Activated CD8-positive, alpha-beta T cell treated with anti-CD3 and anti-CD28 coated beads for 36 hours (primary cell): ENCODE results near the gene PRELID3B. TPM values are rescaled to one million over a fixed set of nuclear protein-coding genes. Genes with fewer than 3 reads are reported as not detected.

Experiments used
- ATAC-seq: fragments of 200-7000 bp; cut with Tn5 transposase; one replicate; pipeline ENCODE4 v1.10.0; 2021; ENCODE audit warnings: mild to moderate bottlenecking, moderate library complexity
- CTCF ChIA-PET: fragments of 350-600 bp; sonication (Branson Sonifier 250); formaldehyde crosslinking; loops from one replicate; lab custom pipeline; 2021; ENCODE audit warnings: antibody characterized with exemption; lab: Charles Lee
- POLR2A ChIA-PET: fragments of 350-600 bp; sonication (Branson Sonifier 250); formaldehyde crosslinking; loops from one replicate; lab custom pipeline; 2021; ENCODE audit warnings: antibody characterized with exemption; lab: Charles Lee
- DNase-seq: peaks from one replicate; pipeline ENCODE4 v3.0.0-alpha.2; 2020
- H3K27ac Mint-ChIP-seq: one replicate; pipeline ENCODE4 v1.8.0; 2021; ENCODE audit warnings: mild to moderate bottlenecking, mixed read lengths
- H3K27me3 Mint-ChIP-seq: one replicate; pipeline ENCODE4 v1.8.0; 2021; ENCODE audit warnings: mixed read lengths
- H3K36me3 Mint-ChIP-seq: one replicate; pipeline ENCODE4 v1.8.0; 2021; ENCODE audit warnings: low read depth, mixed read lengths
- H3K4me1 Mint-ChIP-seq: one replicate; pipeline ENCODE4 v1.8.0; 2021; ENCODE audit warnings: low read depth, mixed read lengths
- H3K4me3 Mint-ChIP-seq: one replicate; pipeline ENCODE4 v1.8.0; 2021; ENCODE audit warnings: mild to moderate bottlenecking, moderate library complexity, mixed read lengths
- H3K9me3 Mint-ChIP-seq: one replicate; pipeline ENCODE4 v1.8.0; 2021; ENCODE audit warnings: mixed read lengths
- CTCF ChIP-seq: fragments of 200-600 bp; IDR thresholded peaks from one replicate; pipeline ENCODE4 v1.8.0; 2022; ENCODE audit warnings: antibody characterized with exemption, mild to moderate bottlenecking
- intact Hi-C: fragments of 100-400 bp; cut with micrococcal nuclease; formaldehyde crosslinking; loops from one replicate; pipeline ENCODE4 v1.10.0; 2022
- total RNA-seq, 2 experiments: library from RNA; stranded (reverse); gene quantifications; one replicate each; pipeline ENCODE4 v1.2.3, GENCODE V29; 2021

The PRELID3B gene
- total RNA-seq, 2 experiments from 2014 or later, result 140 to 145 TPM

GRCh38 chr20:59003836-59004492 lies 38.6 kb downstream of the PRELID3B start:
- Mint-ChIP-seq H3K36me3 (peaks cover 4% of the 10 kb centered on the region), H3K27me3 (no peaks in the 10 kb centered on the region), H3K4me3 (peak overlapping the region; percentile 75), H3K9me3 (no peaks in the 10 kb centered on the region), H3K4me1 (peaks cover 28% of the 10 kb centered on the region), H3K27ac (peak overlapping the region; percentile 60)
- CTCF ChIA-PET, result no interaction called here
- POLR2A ChIA-PET, result no interaction called here
- intact Hi-C loops, result no loop called here
- ATAC-seq, result no peak
- no peak for TF ChIP-seq CTCF
- no peak for DNase-seq

GRCh38 chr20:59002874-59003399 lies 39.6 kb downstream of the PRELID3B start:
- no peak for TF ChIP-seq CTCF
- H3K4me3 Mint-ChIP-seq, result no peak overlapping the region
- CTCF ChIA-PET, result no interaction called here
- no peak overlapping the region for H3K27ac Mint-ChIP-seq
- POLR2A ChIA-PET, result interaction anchor here (0.9 to 1.2 kb wide), 2 partner anchors 12 to 352 kb away, joined by 3 read pairs; partner anchors contain the start of gene STX16
- intact Hi-C loops, result no loop called here
- H3K4me1 Mint-ChIP-seq, result peaks cover 28% of the 10 kb centered on the region
- no peaks in the 10 kb centered on the region for H3K9me3 Mint-ChIP-seq
- DNase-seq (no peak), ATAC-seq (no peak)
- peaks cover 6% of the 10 kb centered on the region for H3K36me3 Mint-ChIP-seq
- no peaks in the 10 kb centered on the region for H3K27me3 Mint-ChIP-seq

GRCh38 chr20:59002388-59002787 lies 40.2 kb downstream of the PRELID3B start:
- Mint-ChIP-seq H3K36me3 (peaks cover 11% of the 10 kb centered on the region), H3K4me3 (no peak overlapping the region), H3K27ac (no peak overlapping the region), H3K9me3 (no peaks in the 10 kb centered on the region), H3K27me3 (no peaks in the 10 kb centered on the region), H3K4me1 (peaks cover 26% of the 10 kb centered on the region)
- ChIA-PET CTCF (no interaction called here), POLR2A (interaction anchor here (1.2 kb wide), 1 partner anchor 12 kb away, joined by 3 read pairs; no protein-coding TSS in a partner anchor)
- ATAC-seq, result no peak
- DNase-seq, result no peak
- intact Hi-C loops, result no loop called here
- no peak for TF ChIP-seq CTCF

- POLR2A ChIA-PET, result interaction anchor here (1.4 kb wide), 1 partner anchor 19 kb away, joined by 4 read pairs; no protein-coding TSS in a partner anchor
These were observed 41.0 kb downstream of the PRELID3B start for GRCh38 chr20:59001449-59002171.

More at GRCh38 chr20:59001449-59002171, 41.0 kb downstream of the PRELID3B start:
- no peak overlapping the region for H3K4me3 Mint-ChIP-seq
- ATAC-seq (no peak), DNase-seq (no peak)
- TF ChIP-seq CTCF, result no peak
- H3K36me3 Mint-ChIP-seq, result peaks cover 16% of the 10 kb centered on the region
- no peak overlapping the region for H3K27ac Mint-ChIP-seq
- peaks cover 26% of the 10 kb centered on the region for H3K4me1 Mint-ChIP-seq
- H3K9me3 Mint-ChIP-seq, result no peaks in the 10 kb centered on the region
- CTCF ChIA-PET, result no interaction called here
- no peaks in the 10 kb centered on the region for H3K27me3 Mint-ChIP-seq
- intact Hi-C loops, result no loop called here
